Smooth muscle cell (in vitro differentiated cells): ENCODE data around the gene PRR7. TPM values are rescaled to one million over a fixed set of nuclear protein-coding genes. Genes with fewer than 3 reads are reported as not detected.

ENCODE experiments used
- DNase-seq: peaks from one replicate; lab custom pipeline; 2025; ENCODE audit not compliant: unreplicated experiment; lab: John Stamatoyannopoulos, UW
- H2AFZ ChIP-seq: fragments of 200-600 bp; sonication (generic); 2 replicates; pipeline ENCODE4 v1.6.0; 2016; ENCODE audit warnings: antibody characterized with exemption, low read depth, mild to moderate bottlenecking
- H3F3A ChIP-seq: fragments of 200-600 bp; sonication (generic); 2 replicates; pipeline ENCODE4 v1.6.0; 2017; ENCODE audit warnings: antibody characterized with exemption, low read depth
- H3K27ac ChIP-seq: fragments of 200-600 bp; sonication (generic); 2 replicates; pipeline ENCODE4 v1.5.1; 2016; ENCODE audit warnings: low read depth, mild to moderate bottlenecking
- H3K27me3 ChIP-seq: fragments of 200-600 bp; sonication (generic); 2 replicates; pipeline ENCODE4 v1.6.1; 2016; ENCODE audit warnings: low read depth, mild to moderate bottlenecking
- H3K36me3 ChIP-seq: fragments of 200-600 bp; sonication (generic); 2 replicates; pipeline ENCODE4 v1.5.1; 2016; ENCODE audit warnings: low read depth
- H3K4me1 ChIP-seq: fragments of 200-600 bp; sonication (generic); 2 replicates; pipeline ENCODE4 v1.5.1; 2016; ENCODE audit warnings: low read depth
- H3K4me2 ChIP-seq: fragments of 200-600 bp; sonication (generic); 2 replicates; pipeline ENCODE4 v1.6.0; 2016; ENCODE audit warnings: mild to moderate bottlenecking
- H3K4me3 ChIP-seq: fragments of 200-600 bp; sonication (generic); 2 replicates; pipeline ENCODE4 v1.5.1; 2016; ENCODE audit warnings: mild to moderate bottlenecking
- H3K79me2 ChIP-seq: fragments of 200-600 bp; sonication (generic); 2 replicates; pipeline ENCODE4 v1.6.0; 2016; ENCODE audit warnings: low read depth, mild to moderate bottlenecking
- H3K9ac ChIP-seq: fragments of 200-600 bp; sonication (generic); 2 replicates; pipeline ENCODE4 v1.6.0; 2016; ENCODE audit warnings: low read depth
- H3K9me3 ChIP-seq: fragments of 200-600 bp; sonication (generic); replicated peaks from 2 replicates; pipeline ENCODE4 v1.5.1; 2016; ENCODE audit warnings: low read depth
- H4K20me1 ChIP-seq: fragments of 200-600 bp; sonication (generic); 2 replicates; pipeline ENCODE4 v1.6.0; 2016; ENCODE audit warnings: low read depth
- CTCF ChIP-seq: fragments of 200-600 bp; sonication (generic); IDR thresholded peaks from 2 replicates; pipeline ENCODE4 v1.5.1; 2017; ENCODE audit warnings: borderline replicate concordance, mild to moderate bottlenecking, antibody characterized with exemption; ENCODE audit not compliant: insufficient read depth, poor library complexity, severe bottlenecking
- WGBS: methylation state at CpG from one replicate; pipeline ENCODE4 v1.1.7; 2016; ENCODE audit warnings: low lambda C conversion rate; 5-methylcytosine and 5-hydroxymethylcytosine counted together
- polyA plus RNA-seq: library from polyadenylated mRNA; unstranded; fragments of >200 nt; fragmentation: Nextera tagmentation; extraction: Ambion mirVana; gene quantifications from 2 replicates; pipeline ENCODE4 v1.2.1, GENCODE V29; 2016
- total RNA-seq: library from RNA; depleted of rRNA; stranded (reverse); fragments of >200 nt; gene quantifications from 2 replicates; pipeline ENCODE4 v1.2.3, GENCODE V29; 2014

PRR7 gene
- total and polyA plus RNA-seq, 2 experiments from 2014 or later = 6.5 to 31.9 TPM

GRCh38 chr5:177471610-177472356 lies 25.2 kb downstream of the PRR7 start:
- 54% methylated on average over 13 of the region's 14 CpGs for WGBS
- peaks cover 61% of the 10 kb centered on the region for H4K20me1 ChIP-seq

DNA sequence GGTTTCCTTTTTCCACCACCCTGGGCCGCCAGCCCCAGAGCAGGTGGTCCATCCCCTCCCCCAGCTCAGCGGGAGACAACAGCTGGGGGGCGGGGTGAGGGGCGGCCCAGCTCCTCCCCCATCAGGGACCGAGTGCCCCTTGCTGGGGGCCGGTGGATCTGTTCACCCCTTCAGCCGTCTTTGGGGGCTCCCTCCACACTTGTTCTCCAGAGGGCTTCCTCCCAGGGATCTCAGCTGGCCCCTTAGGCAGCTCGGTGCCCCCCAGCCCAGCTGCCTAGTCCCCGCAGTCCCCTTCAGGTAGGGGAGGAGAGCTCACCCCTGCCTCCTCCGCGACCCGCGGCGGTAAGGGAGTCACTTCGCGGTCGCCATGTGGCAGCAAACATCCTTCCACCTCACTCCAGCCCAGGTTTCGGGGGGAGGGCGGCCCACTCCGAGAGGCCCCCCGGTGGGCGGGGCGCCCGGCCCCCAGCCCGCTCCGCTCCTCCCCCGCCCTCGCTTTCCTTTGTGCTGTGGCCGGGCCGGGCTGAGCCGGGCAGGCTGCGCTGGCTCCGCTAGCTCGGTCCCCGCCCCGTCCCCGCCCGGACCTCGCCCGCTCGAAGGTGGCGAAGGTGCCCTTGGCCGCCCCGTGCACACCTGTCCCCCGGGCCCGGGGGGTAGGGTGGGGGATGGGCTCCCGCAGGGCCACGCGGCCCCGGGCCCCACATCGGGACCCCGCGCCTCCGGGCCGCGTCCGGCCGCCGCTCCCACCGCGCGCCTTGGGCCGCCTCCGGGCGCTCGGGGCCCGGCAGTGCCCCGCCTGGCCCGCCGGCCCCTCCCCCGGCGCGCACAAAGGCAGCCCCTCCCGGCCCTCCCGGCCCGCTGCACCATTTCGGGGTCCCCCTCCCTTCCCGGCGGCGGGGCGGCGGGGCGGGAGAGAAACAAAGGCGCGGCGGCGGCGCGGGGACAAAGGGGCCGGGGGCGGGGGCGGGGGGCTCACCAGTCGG lies 26.1 kb downstream of the PRR7 start:
- Histone ChIP-seq H2AFZ (no peak overlapping the region), H3K27me3 (no peaks in the 10 kb centered on the region), H3F3A (peaks cover 29% of the 10 kb centered on the region), H3K27ac (peak overlapping the region; percentile 74), H3K4me1 (peaks cover 27% of the 10 kb centered on the region), H3K4me3 (peak overlapping the region; percentile 89), H3K9ac (peak overlapping the region; percentile 91), H3K4me2 (peak overlapping the region; percentile 98), H3K36me3 (no peaks in the 10 kb centered on the region), H3K79me2 (peaks cover 50% of the 10 kb centered on the region), H4K20me1 (peaks cover 51% of the 10 kb centered on the region), H3K9me3 (no peaks in the 10 kb centered on the region)
- 2% methylated on average over 20 of the region's 93 CpGs for WGBS
- TF ChIP-seq CTCF = no peak
- no peak for DNase-seq

More at GRCh38 chr5:177471610-177472356, 25.2 kb downstream of the PRR7 start:
- Histone ChIP-seq H3K36me3 (no peaks in the 10 kb centered on the region), H3K4me1 (peaks cover 27% of the 10 kb centered on the region), H3F3A (peaks cover 26% of the 10 kb centered on the region), H3K27ac (peak overlapping the region; percentile 68), H3K9ac (peak overlapping the region; percentile 91), H3K4me3 (peak overlapping the region; percentile 89), H3K27me3 (no peaks in the 10 kb centered on the region), H3K9me3 (no peaks in the 10 kb centered on the region), H3K4me2 (peak overlapping the region; percentile 98), H2AFZ (no peak overlapping the region), H3K79me2 (peaks cover 50% of the 10 kb centered on the region)
- DNase-seq = no peak
- TF ChIP-seq CTCF = no peak

GRCh38 chr5:177473443-177474001 lies 26.9 kb downstream of the PRR7 start, which contains the start of gene DBN1:
TSS of gene DBN1 (minus strand) at chr5:177473634. CDS start at chr5:177473521, 113 bp downstream.
- H3K4me3 ChIP-seq = peak within 1 kb of the TSS; percentile 89
- H3K79me2 ChIP-seq = peaks cover 45% of the 10 kb centered on the region
- no peaks in the 10 kb centered on the region for H3K27me3 ChIP-seq
- H3K9me3 ChIP-seq = no peaks in the 10 kb centered on the region
- peak within 1 kb of the TSS; percentile 74 for H3K27ac ChIP-seq
- peak within 1 kb of the TSS; percentile 91 for H3K9ac ChIP-seq
- H3K4me1 ChIP-seq = peaks cover 27% of the 10 kb centered on the region
- WGBS = 0% methylated on average over 23 of the region's 69 CpGs
- no peak for TF ChIP-seq CTCF
- no peak for DNase-seq
- H4K20me1 ChIP-seq = peaks cover 44% of the 10 kb centered on the region
- no peak within 1 kb of the TSS for H2AFZ ChIP-seq
- H3F3A ChIP-seq = peaks cover 29% of the 10 kb centered on the region
- H3K4me2 ChIP-seq = peak within 1 kb of the TSS; percentile 98
- H3K36me3 ChIP-seq = no peaks in the 10 kb centered on the region
